Neuronal stem cell (in vitro differentiated cells): ENCODE measurements around the gene FBXW11.

Experiments used
- DNase-seq: peaks from one replicate; pipeline ENCODE4 v3.0.0-alpha.2; 2013; ENCODE audit warnings: low spot score
- H2AFZ ChIP-seq: one replicate; pipeline ENCODE4 v1.6.1; 2013; ENCODE audit warnings: mild to moderate bottlenecking, low read length, inconsistent platforms
- H2AK5ac ChIP-seq: 2 replicates; pipeline ENCODE4 v1.6.1; 2013; ENCODE audit warnings: low read depth, mild to moderate bottlenecking, inconsistent platforms, low read length, moderate library complexity, mixed read lengths
- H2BK120ac ChIP-seq: 2 replicates; pipeline ENCODE4 v1.6.1; 2013; ENCODE audit warnings: low read depth, mild to moderate bottlenecking, inconsistent platforms, low read length, moderate library complexity, mixed read lengths
- H2BK12ac ChIP-seq: one replicate; pipeline ENCODE4 v1.6.1; 2013; ENCODE audit warnings: low read length, inconsistent platforms
- H2BK15ac ChIP-seq: 2 replicates; pipeline ENCODE4 v1.6.1; 2013; ENCODE audit warnings: mild to moderate bottlenecking, low read length, inconsistent platforms, mixed read lengths
- H2BK5ac ChIP-seq: one replicate; pipeline ENCODE4 v1.6.1; 2013; ENCODE audit warnings: inconsistent platforms, mild to moderate bottlenecking, low read length, moderate library complexity
- H3K14ac ChIP-seq: one replicate; pipeline ENCODE4 v1.6.1; 2013; ENCODE audit warnings: low read length, inconsistent platforms
- H3K18ac ChIP-seq: 2 replicates; pipeline ENCODE4 v1.6.1; 2013; ENCODE audit warnings: low read length, inconsistent platforms
- H3K23ac ChIP-seq: 2 replicates; pipeline ENCODE4 v1.6.1; 2013; ENCODE audit warnings: low read depth, mild to moderate bottlenecking, mixed read lengths, low read length, inconsistent platforms; ENCODE audit not compliant: poor library complexity
- H3K27ac ChIP-seq: replicated peaks from 3 replicates; pipeline ENCODE4 v1.5.1; 2013; ENCODE audit warnings: low read length, inconsistent platforms
- H3K27me3 ChIP-seq, 3 experiments: 2 replicates each; pipeline ENCODE4 v1.6.1; 2013; ENCODE audit warnings: low read length in 3 of 3, mild to moderate bottlenecking in 2 of 3, inconsistent platforms in 1 of 3, low read depth in 1 of 3, mixed read lengths in 1 of 3, moderate library complexity in 1 of 3; ENCODE audit not compliant: control insufficient read depth in 3 of 3, insufficient read depth in 3 of 3
- H3K36me3 ChIP-seq, 2 donors: replicated peaks in 1 of 2; 2 replicates each; pipeline ENCODE4 v1.6.1; 2013; ENCODE audit warnings: low read length in 2 of 2; ENCODE audit not compliant: control insufficient read depth in 2 of 2, insufficient read depth in 2 of 2
- H3K4ac ChIP-seq: 2 replicates; pipeline ENCODE4 v1.6.1; 2013; ENCODE audit warnings: inconsistent platforms, mild to moderate bottlenecking, low read length, moderate library complexity
- H3K4me1 ChIP-seq, 2 donors: 1 replicate in 1 of 2; 2 replicates in 1 of 2; pipeline ENCODE4 v1.6.1; 2013; ENCODE audit warnings: low read length in 2 of 2, low read depth in 1 of 2; ENCODE audit not compliant: control insufficient read depth in 2 of 2, insufficient read depth in 1 of 2
- H3K4me2 ChIP-seq: one replicate; pipeline ENCODE4 v1.6.1; 2013; ENCODE audit warnings: mild to moderate bottlenecking, low read length, inconsistent platforms; ENCODE audit not compliant: insufficient read depth, poor library complexity, severe bottlenecking
- H3K4me3 ChIP-seq, 2 donors: 2 replicates each; pipeline ENCODE4 v1.5.1; 2013; ENCODE audit warnings: low read length in 2 of 2, mild to moderate bottlenecking in 2 of 2, inconsistent platforms in 1 of 2, moderate library complexity in 1 of 2
- H3K79me1 ChIP-seq: one replicate; pipeline ENCODE4 v1.6.1; 2013; ENCODE audit warnings: low read depth, mild to moderate bottlenecking, inconsistent platforms, low read length, moderate library complexity
- H3K9ac ChIP-seq: one replicate; pipeline ENCODE4 v1.6.1; 2013; ENCODE audit warnings: mild to moderate bottlenecking, low read depth, low read length, inconsistent platforms; ENCODE audit not compliant: poor library complexity
- H3K9me3 ChIP-seq, 2 donors: replicated peaks in 1 of 2; 2 replicates each; pipeline versions ENCODE3 to v1.6.1; 2013; ENCODE audit warnings: low read length in 2 of 2, mild to moderate bottlenecking in 2 of 2, inconsistent platforms in 1 of 2, low read depth in 1 of 2, mixed read lengths in 1 of 2, moderate library complexity in 1 of 2; ENCODE audit not compliant: control insufficient read depth in 2 of 2, insufficient read depth in 1 of 2
- H4K8ac ChIP-seq: one replicate; pipeline ENCODE4 v1.6.1; 2013; ENCODE audit warnings: low read depth, mild to moderate bottlenecking, inconsistent platforms, low read length, moderate library complexity
- H4K91ac ChIP-seq: one replicate; pipeline ENCODE4 v1.6.1; 2013; ENCODE audit warnings: low read length, low read depth, mild to moderate bottlenecking, inconsistent platforms; ENCODE audit not compliant: poor library complexity
- WGBS, 2 donors: extraction: QIAGEN DNeasy Blood & Tissue Kit; methylation state at CpG; one replicate each; pipeline ENCODE4 v1.1.7; 2013; ENCODE audit warnings: missing lambda C conversion rate in 2 of 2, mixed read lengths in 1 of 2; ENCODE audit not compliant: insufficient read length in 2 of 2, insufficient replicate concordance in 1 of 2; ENCODE audit errors: extremely low coverage in 2 of 2; 5-methylcytosine and 5-hydroxymethylcytosine counted together

FBXW11 gene

DNA sequence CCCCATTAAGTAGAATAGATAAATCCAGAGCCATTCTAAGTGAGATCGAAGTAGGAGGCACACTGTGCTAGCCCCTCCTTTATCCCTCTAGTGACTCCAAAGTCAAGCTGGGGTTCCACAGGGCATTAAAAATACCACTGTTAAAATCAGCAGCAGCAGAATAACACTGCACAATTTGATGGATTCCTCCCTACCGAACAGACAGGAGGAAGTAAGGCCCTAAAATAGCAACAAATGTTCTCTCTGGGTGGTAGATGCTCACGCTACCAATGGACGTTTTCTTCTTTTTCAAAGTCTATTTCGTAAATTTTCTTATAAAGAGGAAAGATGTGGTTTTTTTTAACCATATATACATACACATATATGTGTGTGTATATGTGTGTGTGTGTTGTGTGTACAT, 54.4 kb downstream of the FBXW11 start:
- H3K4me1 ChIP-seq = peaks cover 1 to 2% of the 10 kb centered on the region in 2 donors
- H3K36me3 ChIP-seq = no peaks in the 10 kb centered on the region
- H3K18ac ChIP-seq = no peak overlapping the region
- H2BK15ac ChIP-seq = no peak overlapping the region
- no peak overlapping the region for H3K9ac ChIP-seq
- H3K79me1 ChIP-seq = peaks cover 2% of the 10 kb centered on the region
- H3K27ac ChIP-seq = no peak overlapping the region
- no peaks in the 10 kb centered on the region for H3K9me3 ChIP-seq
- no peak overlapping the region for H4K91ac ChIP-seq
- no peak overlapping the region for H3K23ac ChIP-seq
- H3K14ac ChIP-seq = no peak overlapping the region
- no peak overlapping the region for H4K8ac ChIP-seq
- no peak overlapping the region for H2AFZ ChIP-seq
- no peak overlapping the region for H2BK120ac ChIP-seq
- H3K27me3 ChIP-seq = no peaks in the 10 kb centered on the region
- no peak overlapping the region for H2BK12ac ChIP-seq
- no peak overlapping the region for H3K4me3 ChIP-seq
- DNase-seq = no peak
- H3K4ac ChIP-seq = no peak overlapping the region
- WGBS, 2 donors = no CpG with 5 or more reads among the region's 5 CpGs
- no peak overlapping the region for H2AK5ac ChIP-seq
- H2BK5ac ChIP-seq = no peak overlapping the region
- H3K4me2 ChIP-seq = no peak overlapping the region

DNA sequence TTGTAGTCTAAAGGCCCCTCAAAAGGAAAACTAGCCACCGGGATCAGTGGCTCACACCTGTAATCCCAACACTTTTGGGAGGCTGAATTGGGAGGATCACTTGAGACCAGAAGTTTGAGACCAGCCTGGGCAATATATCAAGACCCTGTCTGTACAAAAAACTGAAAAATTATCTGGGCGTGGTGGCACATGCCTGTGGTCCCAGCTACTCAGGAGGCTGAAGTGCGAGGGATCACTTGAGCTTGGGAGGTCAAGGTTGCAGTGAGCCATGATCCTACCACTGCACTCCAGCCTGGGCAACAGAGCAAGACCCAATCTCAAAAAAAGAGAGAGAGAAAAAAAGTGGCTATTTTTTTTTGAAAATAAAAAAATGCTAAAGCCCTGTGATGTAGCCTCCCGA, 55.2 kb downstream of the FBXW11 start:
- Histone ChIP-seq H3K4me1 (peaks cover 1 to 2% of the 10 kb centered on the region in 2 donors), H4K8ac (no peak overlapping the region), H3K9me3 (no peaks in the 10 kb centered on the region), H3K18ac (no peak overlapping the region), H2BK120ac (no peak overlapping the region), H3K27ac (no peak overlapping the region), H3K4me3 (no peak overlapping the region), H3K36me3 (no peaks in the 10 kb centered on the region), H2BK15ac (no peak overlapping the region), H3K27me3 (no peaks in the 10 kb centered on the region), H2AK5ac (no peak overlapping the region), H3K14ac (no peak overlapping the region), H3K9ac (no peak overlapping the region), H4K91ac (no peak overlapping the region), H2AFZ (no peak overlapping the region), H3K79me1 (peaks cover 4% of the 10 kb centered on the region), H3K23ac (no peak overlapping the region), H2BK12ac (no peak overlapping the region), H3K4ac (no peak overlapping the region), H3K4me2 (no peak overlapping the region), H2BK5ac (no peak overlapping the region)
- WGBS, 2 donors = no CpG with 5 or more reads among the region's 4 CpGs
- no peak for DNase-seq

DNA sequence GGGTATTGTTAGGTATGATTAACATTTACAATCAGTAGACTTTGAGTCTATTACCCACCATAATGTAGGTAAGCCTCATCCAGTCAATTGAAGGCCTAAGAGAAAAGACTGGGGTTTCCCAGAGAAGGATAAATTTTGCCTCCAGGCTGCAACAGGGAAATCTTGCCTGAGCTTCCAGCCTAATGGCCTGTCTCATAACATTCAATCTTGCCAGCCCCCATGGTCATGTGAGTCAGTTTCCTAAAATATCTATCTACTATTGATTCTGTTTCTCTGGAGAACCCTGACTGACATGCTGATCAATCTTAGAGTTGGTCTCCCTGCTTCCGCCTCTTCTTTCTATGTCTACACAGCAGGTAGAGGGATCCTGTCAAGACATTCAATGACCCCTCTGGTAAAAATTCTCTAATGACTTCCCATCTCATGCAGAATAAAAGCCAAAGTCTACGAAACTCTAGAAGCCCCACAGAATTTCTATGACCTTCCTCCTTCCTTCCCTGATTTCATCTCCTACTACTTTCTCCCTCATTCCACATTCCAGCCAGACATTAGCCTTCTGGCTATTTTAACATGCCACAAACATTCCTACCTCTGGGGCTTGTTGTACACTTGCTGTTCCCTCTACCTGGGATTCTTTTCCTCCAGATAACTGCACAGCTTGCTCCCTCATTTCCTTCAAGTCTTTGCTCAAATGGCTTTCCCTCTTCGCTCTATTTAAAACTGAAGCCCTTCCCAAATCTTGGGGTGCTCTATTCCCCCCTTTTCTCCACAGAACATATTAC, 60.2 kb downstream of the FBXW11 start:
- H4K91ac ChIP-seq = no peak overlapping the region
- H4K8ac ChIP-seq = no peak overlapping the region
- no peak overlapping the region for H3K14ac ChIP-seq
- H3K4me3 ChIP-seq = no peak overlapping the region
- no peak overlapping the region for H3K18ac ChIP-seq
- no peaks in the 10 kb centered on the region for H3K27me3 ChIP-seq
- no peak overlapping the region for H2BK15ac ChIP-seq
- no peaks in the 10 kb centered on the region for H3K36me3 ChIP-seq
- H3K4me2 ChIP-seq = no peak overlapping the region
- H3K9me3 ChIP-seq = no peaks in the 10 kb centered on the region
- peaks cover 5% of the 10 kb centered on the region for H3K79me1 ChIP-seq
- H2AFZ ChIP-seq = no peak overlapping the region
- no peak overlapping the region for H3K23ac ChIP-seq
- no peak overlapping the region for H3K9ac ChIP-seq
- no peak overlapping the region for H2BK12ac ChIP-seq
- H2AK5ac ChIP-seq = no peak overlapping the region
- no peak overlapping the region for H3K27ac ChIP-seq
- H2BK5ac ChIP-seq = no peak overlapping the region
- no peak for DNase-seq
- no peak overlapping the region for H3K4ac ChIP-seq
- no CpG with 5 or more reads among the region's 3 CpGs for WGBS, 2 donors
- no peaks in the 10 kb centered on the region for H3K4me1 ChIP-seq
- no peak overlapping the region for H2BK120ac ChIP-seq

GRCh38 chr5:171945476-171945875, 61.0 kb downstream of the FBXW11 start:
- Histone ChIP-seq H3K27me3 (no peaks in the 10 kb centered on the region), H2BK12ac (no peak overlapping the region), H2BK120ac (no peak overlapping the region), H3K4me3 (no peak overlapping the region), H2BK5ac (no peak overlapping the region), H3K9ac (no peak overlapping the region), H4K91ac (no peak overlapping the region), H3K4ac (no peak overlapping the region), H3K4me1 (no peaks in the 10 kb centered on the region), H2BK15ac (no peak overlapping the region), H2AFZ (no peak overlapping the region), H3K18ac (no peak overlapping the region), H3K14ac (no peak overlapping the region), H3K36me3 (no peaks in the 10 kb centered on the region), H3K4me2 (no peak overlapping the region), H4K8ac (no peak overlapping the region), H3K27ac (no peak overlapping the region), H2AK5ac (no peak overlapping the region), H3K9me3 (no peaks in the 10 kb centered on the region), H3K79me1 (peaks cover 5% of the 10 kb centered on the region), H3K23ac (no peak overlapping the region)
- DNase-seq = no peak
- no CpG with 5 or more reads among the region's 4 CpGs for WGBS, 2 donors
